D341Med (cell line): ENCODE results near the gene BRD1.
"Not testable (repeated sequence)": the region's sequence is repeated elsewhere in the genome, so short reads cannot be mapped to it uniquely, and the experiment has no call there.

Experiments used
- DNase-seq: peaks from one replicate; pipeline ENCODE4 v3.0.0; 2012; ENCODE audit warnings: low spot score

Gene BRD1

GRCh38 chr22:49853981-49854831, 26.5 kb upstream of the BRD1 start:
- no peak for DNase-seq

GRCh38 chr22:49852898-49853894, 25.5 kb upstream of the BRD1 start, which contains the start of gene ZBED4:
ZBED4 (plus strand) TSS chr22:49853844; CDS start chr22:49883663, 29,819 bp downstream.
- DNase-seq, result peak; percentile 100

DNA sequence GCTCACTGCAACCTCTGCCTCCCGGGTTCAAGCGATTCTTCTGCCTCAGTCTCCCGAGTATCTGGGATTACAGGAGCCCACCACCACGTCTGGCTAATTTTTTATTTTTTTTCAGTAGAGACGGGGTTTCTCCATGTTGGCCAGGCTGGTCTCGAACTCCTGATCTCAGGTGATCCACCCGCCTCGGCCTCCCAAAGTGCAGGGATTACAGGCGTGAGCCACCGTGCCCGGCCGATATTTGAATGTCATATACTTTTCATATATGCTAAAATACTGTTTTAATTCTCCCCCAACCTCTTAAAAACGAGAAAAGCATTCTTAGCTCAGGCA, 24.9 kb upstream of the BRD1 start:
- DNase-seq, result not testable (repeated sequence)

- no peak for DNase-seq
Measured at GRCh38 chr22:49850959-49851802, 23.5 kb upstream of the BRD1 start.

DNA sequence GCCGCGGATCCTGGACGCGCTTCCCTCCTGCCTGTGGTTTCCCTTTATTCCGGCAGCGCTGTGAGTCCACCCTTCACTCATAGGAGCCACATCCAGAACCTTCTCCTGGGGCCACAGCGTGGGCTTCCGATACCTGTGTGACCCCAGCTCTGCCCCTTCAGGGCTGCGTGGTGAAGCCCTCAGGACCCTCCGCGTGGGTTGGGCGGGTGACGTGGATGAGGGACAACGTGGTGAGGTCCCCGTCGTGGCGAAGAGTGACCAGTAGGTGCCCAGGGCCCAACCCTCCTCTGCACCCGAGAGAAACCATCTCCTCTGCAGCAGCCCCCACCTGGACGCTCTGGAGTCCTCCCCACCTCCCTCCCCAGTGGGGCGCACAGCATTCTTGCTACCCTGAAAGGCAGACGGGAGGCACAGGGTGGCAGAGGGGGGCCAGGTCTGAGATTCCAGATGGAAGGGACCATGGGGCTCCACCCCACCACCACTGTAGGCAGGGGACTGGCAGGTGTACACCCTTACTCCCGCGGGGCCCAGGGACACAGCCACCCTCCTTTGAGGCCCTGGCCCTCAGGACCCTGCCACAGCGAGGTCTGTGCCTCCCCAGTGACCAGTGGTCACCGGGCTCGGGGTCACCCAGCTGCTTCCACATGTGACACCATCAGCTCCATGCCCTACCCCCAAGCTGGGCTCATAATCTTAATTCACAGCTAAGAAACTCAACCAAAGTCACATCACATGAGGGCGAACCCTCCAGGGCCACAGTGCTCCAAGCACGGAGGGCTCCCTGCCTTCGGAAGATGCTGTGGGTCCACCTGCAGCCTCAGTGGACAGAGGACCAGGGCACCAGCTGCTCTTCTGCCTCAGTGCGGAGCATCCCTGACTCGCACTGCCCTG, 22.6 kb upstream of the BRD1 start:
- no peak for DNase-seq

- peak; percentile 60 for DNase-seq
Measured at GRCh38 chr22:49849161-49850020, 21.7 kb upstream of the BRD1 start.

GRCh38 chr22:49848690-49849160, 21.1 kb upstream of the BRD1 start:
- peak; percentile 53 for DNase-seq

- DNase-seq, result no peak
Measured at GRCh38 chr22:49847751-49848689, 20.3 kb upstream of the BRD1 start.

DNA sequence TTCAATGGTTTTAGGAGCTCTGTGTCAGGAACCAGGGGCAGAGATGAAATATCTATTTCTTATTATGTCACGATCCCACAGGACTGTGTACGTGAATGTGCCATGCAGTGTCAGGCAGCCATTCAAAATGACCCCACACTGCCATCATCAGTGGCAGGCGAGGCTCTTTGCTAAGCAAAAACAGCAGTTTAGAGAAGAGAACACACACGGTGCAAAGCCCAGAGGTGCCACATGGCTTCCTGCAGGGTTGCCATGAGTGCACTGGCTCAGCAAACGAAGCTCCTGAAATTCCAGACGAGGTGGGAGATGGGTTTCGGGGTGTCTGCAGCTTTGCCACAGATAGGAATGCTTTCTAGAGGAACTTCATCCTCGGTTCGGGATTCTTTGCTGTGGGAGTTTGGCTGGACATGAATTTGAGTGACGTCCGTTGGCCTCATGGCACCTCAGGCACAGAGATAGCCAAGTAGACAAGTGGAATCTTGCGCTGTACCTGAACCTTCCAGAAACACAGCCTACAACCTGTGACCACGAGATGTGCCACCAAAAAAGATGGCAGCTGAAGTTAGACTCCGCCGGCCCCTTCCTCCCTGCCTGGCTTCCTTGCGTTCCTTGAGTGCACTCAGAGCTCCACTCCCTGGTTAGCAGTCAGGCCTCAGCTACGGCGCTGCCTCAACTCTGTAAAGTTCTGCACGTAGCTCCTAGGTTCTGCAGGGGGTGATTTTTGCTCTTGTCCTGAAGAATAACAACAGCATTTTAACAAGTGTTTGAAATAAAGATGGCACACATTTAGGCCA, 18.2 kb upstream of the BRD1 start:
- DNase-seq, result no peak

GRCh38 chr22:49845241-49845640, 17.6 kb upstream of the BRD1 start:
- DNase-seq, result no peak

DNA sequence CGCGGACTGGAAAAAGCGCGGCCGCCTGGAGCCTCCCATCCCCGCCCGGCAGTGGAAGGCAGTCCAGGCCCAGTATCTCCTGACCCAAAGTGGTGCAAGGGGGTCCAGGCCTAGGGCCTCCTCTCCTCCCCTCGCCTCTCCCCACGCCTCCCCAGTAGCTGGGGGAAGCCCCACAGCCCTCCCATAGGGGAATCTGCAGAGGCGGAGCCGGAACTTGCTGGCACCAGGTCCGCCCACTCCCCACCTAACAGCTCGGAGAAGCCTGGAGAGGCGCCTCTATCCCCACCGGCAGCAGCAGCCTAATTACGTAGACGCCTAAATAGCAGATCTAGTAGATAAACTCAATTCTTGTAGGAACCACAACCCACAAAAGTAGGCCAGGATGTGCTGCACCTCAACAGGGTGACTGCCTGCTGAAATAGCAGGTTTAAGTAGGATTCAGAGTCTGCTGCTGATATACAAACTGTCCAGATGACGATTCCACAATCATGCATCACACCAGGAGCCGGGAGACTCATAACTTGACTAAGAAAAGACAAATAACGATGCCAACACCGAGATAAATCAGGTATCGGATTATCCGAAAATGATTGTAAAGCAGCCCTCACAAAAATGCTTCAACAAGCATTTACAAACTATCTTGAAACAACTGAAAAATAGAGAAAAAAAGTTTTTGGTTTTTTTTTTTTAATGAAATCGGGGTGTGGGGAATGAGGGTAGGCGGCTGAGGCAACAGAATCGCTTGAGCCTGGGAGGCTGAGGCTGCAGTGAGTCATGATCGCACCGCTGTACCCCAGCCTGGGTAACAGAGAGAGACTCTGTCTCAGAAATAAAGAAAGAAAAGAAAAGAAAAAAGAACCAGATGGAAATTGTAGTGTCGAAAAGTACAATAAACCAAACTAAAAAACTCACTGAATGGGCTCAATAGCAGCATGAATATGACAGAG, 11.4 kb upstream of the BRD1 start:
- DNase-seq, result no peak

DNA sequence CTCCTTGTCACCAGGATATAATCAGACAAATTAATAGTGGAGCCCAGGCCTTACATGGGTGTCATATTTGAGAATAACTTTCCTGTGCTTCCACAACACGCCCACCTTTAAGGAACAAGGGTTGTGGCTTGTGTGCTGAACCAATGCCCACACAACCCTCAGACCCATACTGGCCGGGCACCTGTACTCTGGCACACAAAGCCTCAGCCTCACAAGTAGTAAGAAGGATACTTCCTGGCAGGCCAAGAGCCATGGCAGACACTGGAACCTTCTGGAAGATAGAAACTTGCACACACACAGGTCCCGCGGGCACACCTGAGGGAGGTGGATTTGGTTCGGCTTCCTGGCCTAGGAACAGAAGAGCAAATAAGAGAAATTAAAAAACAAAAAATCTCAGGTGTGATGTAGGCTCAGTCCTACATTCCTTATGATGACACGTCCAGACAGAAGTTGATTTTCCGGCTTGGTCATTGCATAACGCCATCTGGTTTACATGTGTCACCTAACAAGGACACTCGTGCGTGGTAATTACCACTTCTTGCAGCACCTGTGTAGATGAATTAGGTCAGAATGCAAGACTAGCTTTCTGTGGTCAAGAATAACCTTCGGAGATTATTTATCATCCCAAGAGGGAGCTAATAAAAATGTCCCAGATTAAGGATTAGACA, 5.8 kb upstream of the BRD1 start:
- DNase-seq, result peak; percentile 10

DNA sequence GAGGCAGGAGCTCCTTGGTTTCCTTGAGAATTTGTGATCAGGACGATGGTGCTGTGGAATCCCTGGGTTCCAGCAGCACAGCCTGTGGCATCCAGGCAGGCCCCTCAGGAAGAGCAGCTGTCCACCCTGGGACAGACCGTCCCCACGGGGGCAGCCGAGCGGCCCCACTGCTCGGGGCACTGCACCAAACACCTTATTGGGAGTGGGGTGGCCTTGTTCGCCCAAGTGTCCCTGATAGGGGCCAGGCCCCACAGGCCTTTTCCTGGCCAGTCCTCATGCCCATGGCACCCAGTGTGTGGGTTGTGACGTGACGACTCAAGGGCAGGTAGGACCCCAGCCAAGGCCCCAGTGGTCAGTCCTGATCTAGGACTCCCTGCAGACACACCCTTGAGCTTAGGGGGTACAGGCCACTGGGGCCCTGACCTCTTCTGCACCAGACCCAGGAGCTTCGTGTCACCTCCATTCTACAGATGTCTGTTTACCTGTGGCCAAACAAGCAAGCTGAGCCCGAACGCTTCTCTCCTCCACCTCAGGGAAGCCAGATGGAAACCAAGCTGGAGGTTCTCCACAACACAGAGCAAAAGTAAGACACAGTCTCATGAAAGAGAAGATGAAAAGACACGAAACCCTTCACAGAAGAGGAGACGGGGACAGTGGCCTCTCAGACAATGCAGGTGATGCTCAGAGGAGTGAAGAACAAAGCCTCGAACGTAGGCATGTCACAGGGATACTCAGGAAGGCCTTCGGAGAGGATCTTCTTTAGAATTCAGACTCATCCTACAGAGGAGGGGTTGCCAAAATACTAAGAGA, 1.6 kb upstream of the BRD1 start:
- DNase-seq, result no peak

DNA sequence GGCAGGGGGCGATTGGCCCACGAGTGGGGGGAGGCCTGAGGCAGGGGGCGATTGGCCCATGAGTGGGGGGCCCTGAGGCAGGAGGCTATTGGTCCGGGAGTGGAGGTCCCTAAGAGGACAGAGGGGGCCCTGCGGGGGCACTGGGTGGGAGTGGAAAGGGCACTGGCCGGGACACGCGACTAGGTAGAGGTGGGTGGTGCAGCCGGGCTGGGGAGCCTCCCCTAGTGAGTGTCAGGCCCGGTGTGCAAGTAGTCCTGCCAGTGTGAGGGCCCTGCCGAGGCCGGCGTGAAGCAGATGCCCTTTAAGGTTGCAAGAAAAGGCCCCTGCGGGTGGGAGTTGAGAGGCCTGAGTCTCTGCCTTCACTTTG, 909 bp upstream of the BRD1 start:
- no peak for DNase-seq

DNA sequence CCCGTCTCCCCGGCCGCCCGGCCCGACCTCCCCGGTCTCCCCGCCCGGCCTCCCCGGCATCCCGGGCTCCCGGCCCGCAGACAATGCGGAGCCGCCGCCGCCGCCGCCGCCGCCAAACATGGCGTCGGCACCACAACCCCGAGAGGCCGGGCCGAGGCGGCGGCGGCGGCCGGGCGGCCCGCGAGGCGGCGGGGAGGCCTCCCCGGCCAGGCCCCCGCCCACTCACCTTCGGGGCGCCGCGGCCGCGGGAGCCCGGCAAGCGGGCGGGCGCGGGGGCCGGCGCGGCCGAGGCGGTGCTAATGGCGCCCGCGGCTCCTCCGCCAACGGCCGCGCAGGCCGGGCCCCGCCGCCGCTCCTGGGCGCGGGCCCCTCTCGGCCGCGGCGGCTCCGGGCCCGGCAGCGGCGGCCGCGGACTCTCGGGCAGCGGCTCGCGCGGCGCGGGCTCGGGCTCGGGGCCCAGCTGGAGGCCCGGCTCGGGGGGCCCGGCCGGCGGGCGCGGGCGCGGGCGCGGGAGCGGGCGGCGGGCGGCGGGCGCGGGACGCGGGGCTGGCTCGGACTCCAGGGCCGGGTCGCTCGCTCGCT, 311 bp downstream of the BRD1 start:
- DNase-seq, result peak; percentile 79
